Activated CD8-positive, alpha-beta T cell treated with anti-CD3 and anti-CD28 coated beads for 36 hours (primary cell): Measurements from ENCODE around the gene AGAP1. TPM values are rescaled to one million over a fixed set of nuclear protein-coding genes. Genes with fewer than 3 reads are reported as not detected.

Experiments used
- ATAC-seq: fragments of 200-7000 bp; cut with Tn5 transposase; one replicate; pipeline ENCODE4 v1.10.0; 2021; ENCODE audit warnings: mild to moderate bottlenecking, moderate library complexity
- CTCF ChIA-PET: fragments of 350-600 bp; sonication (Branson Sonifier 250); formaldehyde crosslinking; loops from one replicate; lab custom pipeline; 2021; ENCODE audit warnings: antibody characterized with exemption; lab: Charles Lee
- POLR2A ChIA-PET: fragments of 350-600 bp; sonication (Branson Sonifier 250); formaldehyde crosslinking; loops from one replicate; lab custom pipeline; 2021; ENCODE audit warnings: antibody characterized with exemption; lab: Charles Lee
- DNase-seq: peaks from one replicate; pipeline ENCODE4 v3.0.0-alpha.2; 2020
- H3K27ac Mint-ChIP-seq: one replicate; pipeline ENCODE4 v1.8.0; 2021; ENCODE audit warnings: mild to moderate bottlenecking, mixed read lengths
- H3K27me3 Mint-ChIP-seq: one replicate; pipeline ENCODE4 v1.8.0; 2021; ENCODE audit warnings: mixed read lengths
- H3K36me3 Mint-ChIP-seq: one replicate; pipeline ENCODE4 v1.8.0; 2021; ENCODE audit warnings: low read depth, mixed read lengths
- H3K4me1 Mint-ChIP-seq: one replicate; pipeline ENCODE4 v1.8.0; 2021; ENCODE audit warnings: low read depth, mixed read lengths
- H3K4me3 Mint-ChIP-seq: one replicate; pipeline ENCODE4 v1.8.0; 2021; ENCODE audit warnings: mild to moderate bottlenecking, moderate library complexity, mixed read lengths
- H3K9me3 Mint-ChIP-seq: one replicate; pipeline ENCODE4 v1.8.0; 2021; ENCODE audit warnings: mixed read lengths
- intact Hi-C: fragments of 100-400 bp; cut with micrococcal nuclease; formaldehyde crosslinking; loops from one replicate; pipeline ENCODE4 v1.10.0; 2022
- total RNA-seq, 2 experiments: library from RNA; stranded (reverse); gene quantifications; one replicate each; pipeline ENCODE4 v1.2.3, GENCODE V29; 2021
- TF ChIP-seq, protein P1 (sequence below): fragments of 200-600 bp; IDR thresholded peaks from one replicate; pipeline ENCODE4 v1.8.0; 2022; ENCODE audit warnings: antibody characterized with exemption, mild to moderate bottlenecking

AGAP1 gene
- total RNA-seq, 2 experiments from 2014 or later, result 2.5 to 2.9 TPM

DNA sequence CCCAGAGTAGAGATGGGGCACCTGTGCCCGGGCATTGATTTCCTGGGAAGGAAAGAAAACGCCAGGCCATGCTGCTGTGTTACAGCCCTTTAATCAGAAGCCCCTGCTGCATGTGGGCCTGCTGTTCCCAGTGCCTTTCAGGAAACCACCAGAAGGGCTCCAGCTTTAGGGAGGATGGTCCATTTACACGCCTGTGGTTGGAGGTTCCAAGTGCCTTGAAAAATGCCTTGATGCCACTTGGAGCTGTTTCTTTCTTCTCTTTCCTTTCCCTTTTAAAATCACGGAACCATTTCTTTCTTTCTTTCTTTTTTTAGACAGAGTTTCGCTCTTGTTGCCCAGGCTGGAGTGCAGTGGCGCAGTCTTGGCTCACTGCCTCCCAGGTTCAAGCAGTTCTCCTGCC, 60.5 kb downstream of the AGAP1 start:
- intact Hi-C loops, result no loop called here
- Mint-ChIP-seq H3K9me3 (no peaks in the 10 kb centered on the region), H3K27me3 (peaks cover 3% of the 10 kb centered on the region), H3K36me3 (no peaks in the 10 kb centered on the region), H3K27ac (no peak overlapping the region), H3K4me1 (peaks cover 2% of the 10 kb centered on the region), H3K4me3 (no peak overlapping the region)
- ChIA-PET POLR2A (no interaction called here), CTCF (no interaction called here)
- TF ChIP-seq, protein P1, sequence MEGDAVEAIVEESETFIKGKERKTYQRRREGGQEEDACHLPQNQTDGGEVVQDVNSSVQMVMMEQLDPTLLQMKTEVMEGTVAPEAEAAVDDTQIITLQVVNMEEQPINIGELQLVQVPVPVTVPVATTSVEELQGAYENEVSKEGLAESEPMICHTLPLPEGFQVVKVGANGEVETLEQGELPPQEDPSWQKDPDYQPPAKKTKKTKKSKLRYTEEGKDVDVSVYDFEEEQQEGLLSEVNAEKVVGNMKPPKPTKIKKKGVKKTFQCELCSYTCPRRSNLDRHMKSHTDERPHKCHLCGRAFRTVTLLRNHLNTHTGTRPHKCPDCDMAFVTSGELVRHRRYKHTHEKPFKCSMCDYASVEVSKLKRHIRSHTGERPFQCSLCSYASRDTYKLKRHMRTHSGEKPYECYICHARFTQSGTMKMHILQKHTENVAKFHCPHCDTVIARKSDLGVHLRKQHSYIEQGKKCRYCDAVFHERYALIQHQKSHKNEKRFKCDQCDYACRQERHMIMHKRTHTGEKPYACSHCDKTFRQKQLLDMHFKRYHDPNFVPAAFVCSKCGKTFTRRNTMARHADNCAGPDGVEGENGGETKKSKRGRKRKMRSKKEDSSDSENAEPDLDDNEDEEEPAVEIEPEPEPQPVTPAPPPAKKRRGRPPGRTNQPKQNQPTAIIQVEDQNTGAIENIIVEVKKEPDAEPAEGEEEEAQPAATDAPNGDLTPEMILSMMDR, result no peak
- ATAC-seq (no peak), DNase-seq (no peak)

DNA sequence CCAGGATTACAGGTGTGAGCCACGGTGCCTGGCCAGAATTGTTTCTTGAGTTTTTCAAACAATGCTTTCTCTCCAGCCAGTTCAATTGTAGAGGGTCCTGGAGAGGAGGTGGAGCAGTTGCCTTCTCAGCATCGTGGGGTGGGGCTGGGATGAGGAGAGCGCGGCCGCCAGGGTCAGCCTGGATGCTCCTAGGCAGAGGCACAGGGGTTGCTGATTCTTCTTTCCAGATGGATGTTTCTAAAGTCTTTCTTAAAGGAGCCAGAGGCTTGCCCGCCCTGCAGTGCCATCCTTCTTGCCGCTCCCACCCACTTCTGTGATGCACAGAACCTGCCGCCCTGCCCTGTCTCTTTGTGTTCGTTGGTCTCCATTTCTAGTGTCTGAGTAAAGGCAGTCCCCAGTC, 61.1 kb downstream of the AGAP1 start:
- no peaks in the 10 kb centered on the region for H3K36me3 Mint-ChIP-seq
- DNase-seq (no peak), ATAC-seq (no peak)
- H3K9me3 Mint-ChIP-seq, result no peaks in the 10 kb centered on the region
- H3K27ac Mint-ChIP-seq, result no peak overlapping the region
- CTCF ChIA-PET, result no interaction called here
- TF ChIP-seq, protein P1, result no peak
- H3K4me3 Mint-ChIP-seq, result no peak overlapping the region
- peaks cover 3% of the 10 kb centered on the region for H3K27me3 Mint-ChIP-seq
- peaks cover 3% of the 10 kb centered on the region for H3K4me1 Mint-ChIP-seq
- intact Hi-C loops, result no loop called here
- POLR2A ChIA-PET, result no interaction called here

DNA sequence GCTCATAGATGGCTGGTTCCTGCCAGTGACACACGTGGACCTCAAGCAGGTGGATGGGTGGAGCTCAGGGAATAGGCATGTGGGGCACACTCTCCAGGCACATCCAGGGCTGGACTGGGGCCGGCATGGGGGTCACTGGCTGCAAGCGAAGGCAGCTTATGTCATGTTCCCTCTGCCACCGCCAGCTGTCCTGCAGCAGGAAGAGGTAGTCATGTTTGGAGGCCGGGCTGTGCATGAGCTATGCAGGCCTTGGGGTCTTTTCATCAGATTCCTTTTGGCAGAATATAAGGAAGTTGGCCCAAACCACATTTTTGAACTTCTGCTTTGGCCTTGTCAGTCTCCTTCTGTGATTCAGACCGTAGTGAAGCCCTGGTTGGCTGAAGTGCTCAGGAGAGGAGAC, 61.5 kb downstream of the AGAP1 start:
- TF ChIP-seq, protein P1, result no peak
- CTCF ChIA-PET, result no interaction called here
- no peak for DNase-seq
- POLR2A ChIA-PET, result no interaction called here
- Mint-ChIP-seq H3K36me3 (no peaks in the 10 kb centered on the region), H3K27me3 (peaks cover 3% of the 10 kb centered on the region), H3K27ac (no peak overlapping the region), H3K4me1 (peaks cover 3% of the 10 kb centered on the region), H3K9me3 (no peaks in the 10 kb centered on the region), H3K4me3 (no peak overlapping the region)
- intact Hi-C loops, result no loop called here
- no peak for ATAC-seq

DNA sequence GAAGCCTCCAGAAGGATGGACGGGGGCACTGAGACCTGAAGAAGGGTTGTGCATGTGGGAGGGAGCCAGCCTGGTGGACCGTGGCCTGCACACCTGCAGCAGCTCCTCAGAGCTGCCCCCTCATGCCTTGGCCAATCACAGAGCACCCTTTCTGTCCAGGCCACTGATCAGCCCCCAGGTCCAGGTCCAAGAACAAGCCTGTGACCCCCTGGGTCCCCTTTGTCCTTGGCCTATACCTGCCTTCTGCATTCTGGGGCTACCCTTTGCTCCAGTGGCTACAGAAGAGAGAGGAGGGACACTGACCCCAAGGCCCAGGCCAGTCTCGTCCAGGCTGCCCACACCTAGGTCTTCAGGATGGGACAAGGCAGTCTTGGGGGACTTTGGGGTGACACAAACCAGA, 62.2 kb downstream of the AGAP1 start:
- Mint-ChIP-seq H3K9me3 (no peaks in the 10 kb centered on the region), H3K4me1 (peaks cover 3% of the 10 kb centered on the region), H3K4me3 (no peak overlapping the region), H3K27me3 (peaks cover 3% of the 10 kb centered on the region), H3K27ac (no peak overlapping the region), H3K36me3 (no peaks in the 10 kb centered on the region)
- TF ChIP-seq, protein P1, result no peak
- ATAC-seq (no peak), DNase-seq (no peak)
- CTCF ChIA-PET, result no interaction called here
- intact Hi-C loops, result no loop called here
- POLR2A ChIA-PET, result no interaction called here

DNA sequence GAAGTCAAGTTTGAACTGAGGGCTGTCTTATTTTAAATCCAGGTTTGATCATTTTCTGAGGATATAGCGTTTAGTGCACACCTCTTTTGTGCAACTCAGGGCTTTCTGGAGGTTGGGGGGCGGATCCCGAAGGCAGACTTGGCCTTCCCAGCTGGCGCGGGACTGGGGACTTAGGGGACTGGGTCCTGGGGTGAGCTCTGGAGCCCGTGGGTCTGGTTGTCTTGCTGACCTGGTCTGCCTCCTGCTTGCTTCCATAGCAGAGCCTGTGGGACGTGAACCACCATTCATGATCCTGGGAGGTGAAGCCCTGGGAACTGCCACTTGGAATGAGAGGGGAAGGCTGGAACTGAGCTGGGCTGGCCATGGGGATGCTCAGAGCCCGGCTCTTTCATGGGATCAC, 63.1 kb downstream of the AGAP1 start:
- peaks cover 3% of the 10 kb centered on the region for H3K27me3 Mint-ChIP-seq
- no peaks in the 10 kb centered on the region for H3K36me3 Mint-ChIP-seq
- CTCF ChIA-PET, result no interaction called here
- DNase-seq (no peak), ATAC-seq (no peak)
- H3K4me1 Mint-ChIP-seq, result peaks cover 3% of the 10 kb centered on the region
- no peak overlapping the region for H3K27ac Mint-ChIP-seq
- no peaks in the 10 kb centered on the region for H3K9me3 Mint-ChIP-seq
- H3K4me3 Mint-ChIP-seq, result no peak overlapping the region
- intact Hi-C loops, result no loop called here
- POLR2A ChIA-PET, result no interaction called here
- TF ChIP-seq, protein P1, result no peak
